ENCODE measurements around the gene SFT2D3.
A peak's percentile ranks its signal among the peaks of the same experiment; 100 is the strongest.

SFT2D3 gene

DNA sequence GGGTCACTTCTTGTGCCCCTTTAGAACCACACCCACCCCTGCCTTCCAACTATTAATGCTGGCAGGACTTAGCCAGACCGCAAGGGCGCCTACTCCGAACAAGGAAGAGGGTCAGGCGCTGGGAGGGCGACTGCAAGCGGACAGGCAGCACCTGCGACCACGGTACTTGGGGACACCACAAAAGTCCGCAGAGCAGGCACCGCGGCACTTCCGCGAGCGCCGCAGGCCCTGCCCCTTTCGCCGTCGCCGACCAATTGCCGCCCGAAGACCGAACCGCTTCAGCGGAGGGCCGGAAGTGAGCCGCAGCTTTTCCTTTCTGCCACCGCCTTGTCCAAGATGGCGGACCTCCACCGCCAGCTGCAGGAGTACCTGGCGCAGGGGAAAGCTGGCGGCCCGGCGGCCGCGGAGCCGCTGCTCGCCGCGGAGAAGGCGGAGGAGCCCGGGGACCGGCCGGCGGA lies at the start of gene SFT2D3:
TSS of gene SFT2D3 (plus strand) at position 305 of the 458 bp plus-strand sequence. CDS start at position 337, 32 bp downstream.
- DNase-seq: peak; percentile 78

GRCh38 chr2:127651971-127652550 lies 49.2 kb upstream of the SFT2D3 start:
- DNase-seq: no peak

DNA sequence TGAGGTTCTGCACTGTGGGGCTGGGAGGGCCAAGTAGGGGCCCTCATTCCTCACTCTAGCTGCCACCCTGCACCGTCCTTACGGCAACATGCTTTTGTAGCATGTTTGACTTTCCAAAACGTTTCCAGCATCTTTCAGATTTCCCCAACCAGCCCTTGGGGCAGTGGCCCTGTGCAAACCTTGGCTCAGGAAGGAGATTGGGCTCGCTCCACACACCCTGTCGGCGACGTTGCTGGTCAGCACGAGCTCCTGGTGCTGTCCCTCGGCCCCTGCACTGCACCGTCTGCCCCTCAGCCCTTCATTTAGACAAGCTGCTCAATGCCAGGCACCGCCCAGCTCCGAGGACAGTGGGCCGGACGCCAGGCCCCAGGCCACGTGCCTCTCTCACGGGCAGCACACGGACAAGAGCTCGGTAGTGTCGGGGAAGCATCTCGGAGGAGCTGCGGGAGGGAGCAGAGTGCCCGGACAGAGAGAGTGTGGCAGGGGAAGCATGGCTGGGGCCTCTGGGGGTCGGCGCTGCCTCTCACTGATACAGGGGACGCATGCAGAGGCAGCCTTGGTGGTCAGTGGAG lies 48.4 kb upstream of the SFT2D3 start:
- DNase-seq: no peak

DNA sequence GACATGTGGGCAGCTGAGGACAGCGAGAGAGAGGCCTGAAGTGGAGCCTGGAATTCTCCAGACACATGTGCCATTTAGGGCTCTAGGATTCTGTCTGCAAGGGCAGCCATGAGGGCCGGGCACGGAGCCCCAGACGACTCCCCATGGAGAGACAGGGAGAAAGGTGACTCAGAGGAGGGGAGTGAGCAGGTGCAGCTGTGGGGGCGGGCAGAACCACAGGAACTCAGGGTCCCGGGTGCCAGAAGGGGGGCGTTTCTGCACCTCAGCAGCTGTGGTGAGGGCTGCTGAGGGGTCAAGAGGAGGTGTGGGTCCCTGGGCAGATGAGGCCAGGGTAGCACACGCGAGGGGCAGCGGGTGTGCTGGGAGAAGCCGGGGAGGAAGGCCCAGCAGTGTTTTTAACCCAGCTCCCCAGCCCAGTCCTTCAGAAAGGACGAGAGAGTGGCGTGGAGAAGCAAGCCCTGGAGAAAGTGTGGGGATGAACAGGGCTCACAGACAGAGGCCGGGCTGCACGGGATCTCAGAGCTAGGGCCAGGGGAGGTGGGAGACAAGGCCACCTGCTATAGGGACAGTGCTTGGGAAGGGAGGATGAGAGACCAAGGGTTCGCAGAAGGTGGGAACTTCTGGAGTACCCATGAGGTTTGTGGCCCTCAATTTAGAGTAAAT lies 47.7 kb upstream of the SFT2D3 start:
- DNase-seq: no peak

GRCh38 chr2:127654084-127654837 lies 47.0 kb upstream of the SFT2D3 start:
- no peak for DNase-seq

DNA sequence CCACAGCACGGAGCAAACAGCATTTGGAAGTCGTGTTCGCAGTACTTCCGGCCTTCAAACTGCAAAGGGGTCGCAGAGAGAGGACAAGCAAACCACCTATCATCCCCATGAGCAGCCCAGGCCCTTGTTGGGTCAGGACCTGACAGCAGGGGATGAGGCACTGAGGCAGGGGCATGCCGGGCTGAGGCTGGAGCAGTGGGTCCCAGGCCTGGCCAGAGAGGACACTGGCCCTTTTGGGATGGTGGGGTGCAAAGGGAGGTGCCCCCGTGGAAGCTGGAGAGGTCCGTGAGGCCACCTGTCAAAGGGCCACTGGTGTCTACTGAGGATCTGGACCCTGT lies 46.5 kb upstream of the SFT2D3 start:
- no peak for DNase-seq

DNA sequence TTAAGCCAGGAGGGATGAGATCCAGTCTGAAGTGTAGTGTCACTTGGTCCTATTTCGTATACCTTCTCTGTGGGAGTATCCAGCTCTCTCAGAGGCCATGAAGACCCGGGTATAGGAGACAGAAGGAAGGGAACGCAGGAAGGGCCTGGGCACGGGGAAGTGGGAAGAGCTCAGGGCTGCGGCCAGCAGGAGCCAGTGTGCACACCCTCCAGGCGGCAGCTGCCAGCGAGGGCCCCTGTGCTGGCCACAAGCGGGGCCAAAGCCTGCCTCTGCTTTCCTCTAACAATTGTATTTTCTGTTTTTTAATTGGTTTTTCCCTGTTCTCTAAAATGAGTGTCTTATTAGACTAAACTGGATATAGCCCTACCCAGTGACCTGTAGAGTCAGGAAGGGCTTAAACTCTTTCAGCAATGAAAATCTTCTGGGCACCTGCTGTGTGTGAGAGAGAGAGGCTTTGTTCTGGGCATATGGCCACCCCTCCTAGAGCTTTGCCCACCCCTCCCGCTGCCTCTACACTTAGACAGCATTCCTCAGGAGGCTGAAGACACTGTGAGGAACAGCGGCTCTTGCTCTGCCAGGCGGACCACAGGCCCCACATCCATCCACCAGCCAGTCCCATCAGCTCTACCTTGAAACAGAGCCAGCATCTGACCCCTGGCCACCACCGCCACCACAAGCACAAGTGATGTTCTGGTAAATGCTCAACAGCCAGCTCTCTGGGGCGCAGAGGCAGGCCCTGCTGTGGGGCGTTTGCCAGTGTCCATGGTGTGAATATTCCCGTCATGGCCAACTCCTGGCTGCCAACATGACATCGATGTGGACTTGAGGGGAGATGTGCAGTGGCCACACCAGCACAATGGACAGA lies 45.9 kb upstream of the SFT2D3 start:
- DNase-seq: no peak

DNA sequence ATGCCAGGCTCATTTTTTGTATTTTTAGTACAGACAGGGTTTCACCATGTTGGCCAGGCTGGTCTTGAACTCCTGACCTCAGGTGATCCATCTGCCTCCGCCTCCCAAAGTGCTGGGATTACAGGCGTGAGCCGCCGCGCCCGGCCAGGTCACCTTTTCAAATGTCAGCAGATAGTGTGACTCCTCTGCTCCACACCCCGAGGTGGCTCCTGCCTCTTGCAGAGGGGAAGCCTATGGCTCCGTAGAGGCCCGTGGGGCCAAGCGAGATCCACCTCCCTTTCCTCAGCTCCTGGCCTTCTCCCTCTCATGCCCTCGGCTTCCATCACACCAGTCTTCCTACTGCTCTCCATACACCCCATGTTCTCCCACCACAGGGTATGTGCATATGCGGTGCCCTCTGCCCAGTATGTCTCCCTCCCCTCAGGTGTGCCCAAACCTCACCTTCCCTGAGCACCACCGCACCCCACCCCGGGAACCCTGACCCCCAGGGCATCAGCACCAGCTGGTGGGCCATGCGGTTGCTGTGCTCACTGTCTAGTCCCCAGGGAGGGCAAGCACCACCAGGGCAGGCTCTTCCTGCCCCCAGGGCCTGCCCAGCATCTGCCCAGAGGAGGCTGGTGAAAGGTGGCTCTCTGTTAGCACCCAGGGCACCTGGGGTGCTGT lies 44.6 kb upstream of the SFT2D3 start:
- DNase-seq: no peak

DNA sequence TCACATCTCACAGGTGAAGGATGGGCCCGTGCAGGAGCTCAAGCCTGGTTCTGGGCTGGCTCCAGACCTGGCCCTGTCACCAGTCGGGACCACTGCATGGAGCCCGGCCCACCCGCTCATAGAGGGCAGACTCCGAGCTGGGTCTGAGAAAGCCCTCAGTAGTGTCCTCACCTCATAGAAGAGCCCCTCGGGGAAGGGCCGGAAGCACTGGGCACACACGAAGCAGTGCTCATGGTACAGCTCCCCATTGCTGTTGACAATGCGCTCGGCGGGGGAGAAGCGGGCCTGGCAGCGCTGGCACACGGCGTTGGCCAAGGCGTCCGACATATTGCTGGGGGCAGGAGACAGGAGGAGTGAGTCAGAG lies 44.1 kb upstream of the SFT2D3 start:
- no peak for DNase-seq

DNA sequence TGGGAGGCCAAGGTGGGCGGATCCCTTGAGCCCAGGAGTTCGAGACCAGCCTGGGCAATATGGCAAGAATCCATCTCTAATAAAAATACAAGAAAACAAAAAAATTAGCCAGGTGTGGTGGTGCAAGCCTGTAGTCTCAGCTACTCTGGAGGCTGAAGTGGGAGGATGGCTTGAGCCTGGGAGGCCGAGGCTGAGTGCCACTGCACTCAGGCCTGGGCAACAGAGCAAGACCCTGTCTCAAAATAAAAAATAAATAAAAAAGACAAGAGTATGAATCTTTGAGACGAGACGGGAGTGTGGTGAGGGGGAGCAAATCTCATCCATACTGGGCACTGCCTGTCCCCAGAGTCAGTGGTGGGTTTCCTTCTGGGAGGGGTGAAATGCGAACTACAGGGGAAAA lies 43.2 kb upstream of the SFT2D3 start:
- DNase-seq: no peak

- no peak for DNase-seq
Measured at GRCh38 chr2:127658641-127659407, 42.5 kb upstream of the SFT2D3 start.

- DNase-seq: no peak
Measured at GRCh38 chr2:127659408-127660290, 41.6 kb upstream of the SFT2D3 start.

DNA sequence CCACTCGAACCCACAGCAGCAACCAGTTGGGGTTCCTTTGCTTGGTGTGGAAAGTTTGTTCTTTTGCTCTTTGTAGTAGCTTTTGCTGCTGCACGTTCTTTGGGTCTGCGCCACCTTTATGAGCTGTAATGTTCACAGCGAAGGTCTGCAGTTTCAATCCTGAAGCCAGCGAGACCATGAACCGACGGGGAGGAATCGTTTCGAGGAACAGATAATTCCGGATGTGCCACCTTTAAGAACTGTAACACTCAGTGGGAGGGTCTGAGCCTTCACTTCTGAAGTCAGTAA lies 41.1 kb upstream of the SFT2D3 start:
- no peak for DNase-seq

- DNase-seq: no peak
Measured at GRCh38 chr2:127661072-127661649, 40.1 kb upstream of the SFT2D3 start.

DNA sequence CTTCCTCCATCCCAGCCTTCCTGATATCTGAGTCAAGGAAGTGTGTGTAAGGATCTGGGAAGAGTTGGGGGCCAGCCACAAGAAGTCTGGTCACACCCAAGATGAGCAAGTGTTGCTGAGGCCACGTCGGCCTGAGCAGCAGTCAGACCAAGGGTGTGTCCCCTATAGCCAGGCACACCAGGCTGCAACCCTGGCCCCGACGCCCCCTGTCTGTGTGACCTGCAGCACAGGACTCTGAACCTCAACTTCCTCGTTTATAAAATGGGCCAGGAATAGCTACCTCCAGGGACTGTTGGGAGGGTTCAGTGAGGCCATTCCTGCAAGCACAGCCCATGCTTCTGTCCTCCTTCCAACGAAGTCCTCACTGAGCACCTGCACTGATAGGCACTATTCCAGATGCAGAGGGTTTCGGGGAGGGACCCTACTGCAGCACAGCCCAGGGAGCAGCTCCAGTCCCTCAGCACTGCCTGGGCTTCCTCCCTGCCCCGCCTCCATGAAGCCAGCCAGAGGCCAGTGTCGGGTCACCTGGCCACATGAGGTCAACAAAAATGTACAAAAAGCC lies 39.3 kb upstream of the SFT2D3 start:
- DNase-seq: no peak

GRCh38 chr2:127662937-127663565 lies 38.2 kb upstream of the SFT2D3 start:
- DNase-seq: no peak

- no peak for DNase-seq
Measured at GRCh38 chr2:127663566-127664064, 37.7 kb upstream of the SFT2D3 start.

DNA sequence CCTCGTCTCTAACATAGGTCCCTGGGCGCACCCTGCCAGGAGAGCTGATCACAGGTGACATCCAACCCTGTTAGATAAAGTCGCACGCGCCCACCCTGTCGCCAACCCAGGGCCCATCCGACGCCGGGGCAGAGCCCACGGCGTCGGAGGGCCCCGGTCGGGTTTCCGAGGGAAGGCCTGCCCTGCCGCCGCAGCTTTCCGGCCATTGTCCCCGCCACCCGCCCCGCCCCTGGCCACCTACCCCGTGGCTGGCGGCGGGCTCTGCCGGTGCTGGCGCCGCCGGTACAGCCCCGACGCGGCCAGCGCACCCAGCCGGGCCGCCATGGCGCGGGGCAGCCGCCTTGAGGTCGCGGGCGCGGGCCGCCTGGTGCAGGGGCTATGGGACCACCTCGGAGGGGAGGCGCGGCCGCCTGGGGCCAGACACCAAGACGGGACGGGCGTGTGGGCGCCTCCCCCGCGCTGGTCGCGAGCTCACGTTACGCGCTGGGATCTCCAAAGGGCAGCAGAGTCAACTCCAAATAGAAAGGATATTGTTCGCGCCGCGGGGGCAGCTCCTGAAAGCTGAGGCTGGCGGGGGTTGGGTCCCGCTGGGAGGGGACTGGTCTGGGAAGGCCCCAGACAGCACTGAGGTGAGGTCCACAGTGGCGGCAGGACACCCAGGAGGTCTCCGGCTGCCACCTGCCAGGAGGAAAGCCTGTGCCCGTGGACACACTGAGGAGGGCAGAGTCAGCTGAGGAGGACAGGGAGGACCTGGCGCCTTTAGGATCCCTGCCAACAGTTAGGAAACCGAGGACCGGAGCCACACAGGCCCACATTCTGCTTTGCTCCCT lies 37.0 kb upstream of the SFT2D3 start:
- no peak for DNase-seq

- no peak for DNase-seq
Measured at GRCh38 chr2:127664895-127665225, 36.4 kb upstream of the SFT2D3 start.
